ENCODE data around the gene CD84.

GRCh38 chr1:160610569-160611242 is 31.4 kb upstream of the CD84 start:
- TF ChIP-seq CTCF (IDR thresholded peaks at IDR 0.05; ENCODE audit: insufficient read depth, low read length) (no peak), POLR2AphosphoS5 (IDR thresholded peaks at IDR 0.05; ENCODE audit: low read depth) (no peak)
